HUDEP-2 (cell line): ENCODE data around the gene UQCRC1.
A peak's percentile ranks its signal among the peaks of the same experiment; 100 is the strongest.

Experiments used
- DNase-seq, 76 experiments: peaks; one replicate each; lab custom pipeline; 2025; ENCODE audit not compliant: unreplicated experiment in 76 of 76; lab: John Stamatoyannopoulos, UW

UQCRC1 gene

GRCh38 chr3:48575366-48575765 lies 34.1 kb downstream of the UQCRC1 start:
- no peak for DNase-seq

GRCh38 chr3:48573973-48574585 lies 35.4 kb downstream of the UQCRC1 start:
- no peak for DNase-seq

DNA sequence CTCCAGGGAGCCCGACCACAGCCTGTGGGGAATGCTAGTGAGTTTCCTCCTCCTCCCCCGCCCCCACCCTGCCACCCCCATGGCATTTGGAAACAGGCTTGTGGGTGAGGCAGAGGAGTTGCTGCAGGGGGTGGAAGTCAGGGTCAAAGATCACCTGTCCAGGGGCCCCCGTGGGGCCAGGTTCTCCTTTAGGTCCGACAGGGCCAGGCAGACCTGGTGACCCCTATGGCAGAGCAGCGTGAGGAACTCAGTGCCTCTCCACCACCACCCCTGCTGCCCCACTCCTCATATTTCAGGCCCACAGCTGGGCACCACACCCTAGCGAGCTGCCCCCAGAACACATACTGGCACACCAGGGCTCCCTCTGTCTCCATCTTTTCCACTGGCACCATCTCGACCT lies 36.9 kb downstream of the UQCRC1 start:
- DNase-seq: no peak

GRCh38 chr3:48571938-48572337 lies 37.5 kb downstream of the UQCRC1 start:
- DNase-seq: no peak

DNA sequence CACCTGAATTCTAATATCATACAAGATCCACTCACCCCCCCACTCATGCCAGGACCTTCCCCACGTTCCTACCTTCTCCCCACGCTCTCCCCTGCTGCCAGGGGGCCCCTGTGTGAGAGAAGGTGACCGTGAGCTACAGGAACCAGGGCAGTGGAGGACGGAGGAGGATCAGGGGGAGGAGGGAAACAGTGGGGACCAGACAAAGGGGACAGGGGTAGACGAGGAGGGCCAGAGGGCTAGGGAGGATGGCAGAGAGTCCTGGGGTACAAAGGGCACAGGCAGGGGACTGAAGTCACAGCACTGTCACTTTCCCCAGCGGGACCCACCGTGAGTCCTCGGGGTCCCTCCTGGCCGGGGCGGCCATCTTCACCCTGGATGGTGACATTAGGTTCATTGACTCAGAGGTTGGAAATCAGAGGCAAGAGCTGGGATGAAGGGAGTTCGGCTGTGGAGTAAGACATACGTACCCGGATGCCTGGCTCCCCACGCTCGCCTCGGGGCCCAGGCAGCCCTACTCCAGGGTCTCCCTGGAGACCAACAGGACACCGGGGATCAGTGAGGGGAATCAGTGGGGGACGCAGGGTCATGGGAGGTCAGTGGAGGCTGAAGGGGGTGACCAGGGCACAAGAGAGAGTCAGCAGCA lies 39.5 kb downstream of the UQCRC1 start:
- DNase-seq: no peak

GRCh38 chr3:48569400-48569799 lies 40.0 kb downstream of the UQCRC1 start:
- DNase-seq: no peak

DNA sequence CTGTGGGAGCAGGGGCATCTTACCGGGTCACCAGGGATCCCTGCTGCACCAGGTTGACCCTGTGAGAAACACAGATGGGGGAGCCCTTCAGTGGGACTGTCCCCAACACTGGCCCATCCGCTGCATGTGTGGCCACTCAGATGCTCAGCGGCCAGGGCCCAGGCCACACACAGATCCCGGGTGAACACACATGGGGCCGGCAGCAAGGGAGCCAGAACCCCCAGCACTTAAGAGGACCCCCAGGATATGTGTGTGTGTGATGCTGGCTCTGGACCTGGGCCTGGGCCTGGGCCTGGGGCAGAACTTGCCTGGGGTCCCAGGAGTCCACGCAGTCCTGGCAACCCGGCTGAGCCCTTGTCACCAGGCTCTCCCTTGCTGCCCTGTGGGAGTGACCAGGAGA lies 41.0 kb downstream of the UQCRC1 start:
- no peak for DNase-seq

DNA sequence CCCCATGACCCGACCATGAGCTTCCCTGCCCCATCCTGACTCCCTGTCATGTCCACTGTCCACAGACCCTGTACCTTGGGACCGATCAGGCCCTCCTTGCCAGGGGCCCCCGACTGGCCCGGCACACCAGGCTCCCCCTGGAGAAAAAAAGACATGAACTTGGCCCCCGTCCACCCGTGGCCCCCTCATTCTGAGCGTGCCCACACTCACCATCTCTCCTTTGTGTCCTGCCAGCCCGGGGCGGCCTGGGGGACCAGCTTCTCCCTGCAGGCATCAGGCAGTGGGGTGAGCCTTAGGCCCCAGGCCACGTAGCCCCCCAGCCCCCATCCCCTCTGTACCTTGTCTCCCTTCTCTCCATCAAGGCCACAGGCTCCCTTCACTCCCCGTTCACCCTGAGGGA lies 41.9 kb downstream of the UQCRC1 start:
- no peak for DNase-seq

DNA sequence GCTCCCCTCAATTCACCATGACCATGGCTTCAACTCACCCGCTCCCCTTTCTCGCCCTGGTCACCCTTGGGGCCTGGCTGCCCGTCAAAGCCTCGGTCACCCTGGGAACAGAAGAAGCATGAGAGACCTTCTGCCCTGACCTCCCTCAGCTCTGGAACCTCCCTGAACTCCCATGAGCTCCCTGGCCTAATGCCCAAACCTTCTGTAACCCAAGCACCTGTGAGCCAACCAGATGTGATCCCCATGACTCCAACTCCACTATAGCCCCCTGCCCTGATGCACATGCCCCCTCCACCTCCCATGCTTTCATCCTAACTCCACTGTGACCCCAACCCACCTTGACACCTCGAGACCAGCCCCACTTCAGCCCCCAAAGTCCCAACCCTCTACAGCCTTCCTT lies 42.4 kb downstream of the UQCRC1 start:
- DNase-seq: peak in 2 of 76 experiments; percentile 10 to 17

DNA sequence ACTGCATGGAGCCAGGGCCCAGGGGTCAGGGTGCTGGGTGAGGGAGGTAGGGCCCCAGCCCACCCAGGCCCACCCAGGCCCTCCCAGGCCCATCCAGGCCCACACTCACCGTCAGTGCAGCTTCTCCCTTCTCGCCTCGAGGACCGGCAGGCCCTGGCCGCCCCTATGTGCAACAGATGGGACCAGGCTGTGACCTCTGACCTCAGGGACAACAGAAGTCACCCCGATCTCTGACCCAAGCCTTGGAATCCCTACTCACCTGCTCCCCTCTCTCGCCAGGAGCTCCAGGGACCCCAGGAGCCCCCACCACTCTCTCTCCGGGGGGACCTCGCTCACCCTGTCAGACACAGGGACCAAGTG lies 43.1 kb downstream of the UQCRC1 start:
- DNase-seq: no peak

GRCh38 chr3:48565591-48566400 lies 43.6 kb downstream of the UQCRC1 start:
- peak in 52 of 76 experiments; percentile 4 to 73 (median 40) for DNase-seq

DNA sequence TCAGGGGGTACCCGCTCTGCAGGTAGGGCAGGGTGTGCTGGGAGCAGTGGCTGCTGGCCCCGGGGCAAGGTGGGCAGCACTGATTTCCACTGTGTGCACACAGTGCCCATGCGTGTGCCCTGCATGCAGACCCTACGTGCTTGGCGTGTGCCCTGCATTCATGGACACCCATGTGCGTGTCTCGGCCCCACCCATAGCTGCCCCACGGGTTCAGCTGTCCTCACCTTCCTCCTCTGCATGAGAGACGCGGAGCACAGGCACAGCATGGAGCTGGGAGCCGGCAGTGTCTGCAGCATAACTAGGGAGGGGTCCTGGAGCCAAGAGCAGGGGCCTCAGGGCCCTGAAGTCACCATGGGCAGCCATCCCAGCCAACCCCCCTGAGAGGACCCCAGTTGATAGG lies 44.3 kb downstream of the UQCRC1 start:
- no peak for DNase-seq

- no peak for DNase-seq
These were observed 44.8 kb downstream of the UQCRC1 start for GRCh38 chr3:48564667-48565066.

GRCh38 chr3:48564022-48564421 lies 45.4 kb downstream of the UQCRC1 start:
- DNase-seq: peak in 57 of 76 experiments; percentile 1 to 78 (median 45)

DNA sequence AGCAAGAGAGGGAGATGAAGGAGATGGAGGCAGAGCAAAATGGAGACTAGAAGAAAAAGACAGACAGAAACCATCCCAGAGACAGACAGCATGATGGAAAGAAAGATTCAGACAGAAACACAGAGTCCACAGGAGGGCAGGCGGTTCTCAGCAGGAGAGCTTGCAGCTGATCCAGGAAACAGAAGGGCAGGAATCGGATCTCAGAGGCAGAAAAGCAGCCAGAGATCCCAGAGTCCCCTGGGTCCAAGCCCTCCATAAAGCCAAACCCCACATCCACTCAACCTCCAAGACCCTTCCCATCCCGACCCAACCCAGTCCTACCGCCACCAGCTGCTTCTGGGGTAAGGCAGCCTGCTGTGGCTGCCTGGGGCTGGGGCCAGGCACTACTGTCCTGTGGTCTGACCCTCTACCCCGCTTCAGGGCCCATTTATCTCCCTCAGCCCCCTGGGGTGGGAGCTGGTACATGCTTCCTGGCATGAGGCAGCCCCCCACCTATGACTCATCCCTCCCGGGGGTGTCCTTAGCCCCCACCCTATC lies 46.0 kb downstream of the UQCRC1 start, which contains the start of gene UCN2:
TSS of gene UCN2 (minus strand) at position 400 of the 537 bp plus-strand sequence. CDS start 657 bp downstream, outside the sequence.
- DNase-seq: peak in 1 of 76 experiments; percentile 2

- no peak for DNase-seq
These were observed 46.9 kb downstream of the UQCRC1 start for GRCh38 chr3:48562367-48563095.

DNA sequence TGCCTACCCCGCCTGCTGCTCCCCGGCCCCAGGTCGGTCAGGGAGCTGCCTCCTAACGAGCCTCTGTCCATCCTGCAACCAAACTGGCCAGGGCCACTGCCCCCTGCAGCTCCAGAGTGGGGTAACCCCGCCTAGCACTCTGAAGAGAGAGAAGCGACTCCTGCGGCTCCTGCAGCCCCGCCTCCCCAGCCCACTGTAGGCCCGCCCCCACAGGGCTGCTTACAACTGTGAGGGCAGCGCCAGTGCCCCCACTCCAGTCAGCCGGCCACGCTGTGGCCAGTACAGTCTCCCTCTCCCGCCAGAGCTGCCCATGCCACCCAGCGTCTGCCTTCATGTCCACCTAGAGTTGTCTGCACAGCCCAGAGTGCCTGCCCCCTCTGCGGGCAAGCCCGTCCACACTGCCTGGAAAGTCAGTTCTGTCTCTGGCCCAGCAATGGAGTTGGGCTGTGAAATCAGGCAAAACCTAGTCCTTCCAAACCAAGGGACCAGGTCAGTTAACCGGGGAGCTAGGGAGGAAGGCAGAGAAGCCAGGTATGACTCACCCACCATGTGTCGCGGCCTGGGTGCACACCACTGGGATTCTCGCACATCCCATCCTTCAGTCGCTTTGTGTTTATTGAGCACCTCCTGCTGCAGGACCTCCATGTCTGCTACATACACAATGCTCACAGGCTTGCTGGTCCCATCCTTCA lies 48.3 kb downstream of the UQCRC1 start:
- peak in 10 of 76 experiments; percentile 3 to 35 (median 20) for DNase-seq

GRCh38 chr3:48560648-48561018 lies 48.8 kb downstream of the UQCRC1 start:
- no peak for DNase-seq

- peak in 2 of 76 experiments; percentile 8 to 44 for DNase-seq
These were observed 50.8 kb downstream of the UQCRC1 start for GRCh38 chr3:48558493-48559134.
